COLO668 (cell line): ENCODE data around the gene PSMD4.

ENCODE experiments used
- DNase-seq: peaks from one replicate; lab custom pipeline; 2025; ENCODE audit not compliant: unreplicated experiment; lab: John Stamatoyannopoulos, UW

The PSMD4 gene

GRCh38 chr1:151294742-151295462 lies 40.4 kb downstream of the PSMD4 start:
- DNase-seq = no peak

- no peak for DNase-seq
These were observed 55.3 kb downstream of the PSMD4 start for GRCh38 chr1:151309811-151310323.

- DNase-seq = no peak
These were observed 56.5 kb downstream of the PSMD4 start for GRCh38 chr1:151311011-151311410.

- DNase-seq = peak; percentile 14
These were observed 57.2 kb downstream of the PSMD4 start for GRCh38 chr1:151311589-151312331.

GRCh38 chr1:151312411-151312810 lies 57.9 kb downstream of the PSMD4 start:
- DNase-seq = no peak

- DNase-seq = no peak
These were observed 58.3 kb downstream of the PSMD4 start for GRCh38 chr1:151312826-151313225.

- no peak for DNase-seq
These were observed 59.0 kb downstream of the PSMD4 start for GRCh38 chr1:151313501-151313900.

- no peak for DNase-seq
These were observed 59.8 kb downstream of the PSMD4 start for GRCh38 chr1:151314137-151314875.

- no peak for DNase-seq
These were observed 61.2 kb downstream of the PSMD4 start for GRCh38 chr1:151315565-151316235.
